Mesenchymal stem cell (in vitro differentiated cells and primary cell): Measurements from ENCODE around the gene NMB.
A peak's percentile ranks its signal among the peaks of the same experiment; 100 is the strongest.

ENCODE experiments used
- DNase-seq: peaks from one replicate; pipeline ENCODE4 v3.0.0-alpha.2; 2013
- H2AFZ ChIP-seq: one replicate; pipeline ENCODE4 v1.6.1; 2013; ENCODE audit warnings: low read depth, mild to moderate bottlenecking, control low read depth, inconsistent platforms, low read length, moderate library complexity
- H2AK5ac ChIP-seq: 2 replicates; pipeline ENCODE4 v1.6.1; 2013; ENCODE audit warnings: low read length, moderate library complexity, mild to moderate bottlenecking, inconsistent platforms; ENCODE audit not compliant: severe bottlenecking
- H2BK120ac ChIP-seq: one replicate; pipeline ENCODE4 v1.6.1; 2013; ENCODE audit warnings: low read depth, mild to moderate bottlenecking, inconsistent platforms, low read length, moderate library complexity
- H2BK12ac ChIP-seq, 2 experiments: one replicate each; pipeline ENCODE4 v1.6.1; 2013; ENCODE audit warnings: inconsistent platforms in 2 of 2, low read length in 2 of 2, mild to moderate bottlenecking in 2 of 2, moderate library complexity in 2 of 2, control low read depth in 1 of 2
- H2BK15ac ChIP-seq: one replicate; pipeline ENCODE4 v1.6.1; 2013; ENCODE audit warnings: mild to moderate bottlenecking, low read depth, inconsistent platforms; ENCODE audit not compliant: poor library complexity, severe bottlenecking
- H2BK5ac ChIP-seq: 2 replicates; pipeline ENCODE4 v1.6.1; 2013; ENCODE audit warnings: low read depth, mild to moderate bottlenecking, low read length, control low read depth, inconsistent platforms; ENCODE audit not compliant: poor library complexity, severe bottlenecking
- H3K14ac ChIP-seq, 2 experiments: one replicate each; pipeline ENCODE4 v1.6.1; 2013; ENCODE audit warnings: inconsistent platforms in 2 of 2, low read length in 2 of 2, control low read depth in 1 of 2, mild to moderate bottlenecking in 1 of 2, moderate library complexity in 1 of 2
- H3K18ac ChIP-seq, 2 experiments: one replicate each; pipeline ENCODE4 v1.6.1; 2013; ENCODE audit warnings: inconsistent platforms in 2 of 2, low read length in 2 of 2, control low read depth in 1 of 2, low read depth in 1 of 2, mild to moderate bottlenecking in 1 of 2
- H3K23ac ChIP-seq, 2 experiments: one replicate each; pipeline ENCODE4 v1.6.1; 2013; ENCODE audit warnings: inconsistent platforms in 2 of 2, low read length in 2 of 2, mild to moderate bottlenecking in 2 of 2, moderate library complexity in 2 of 2, control low read depth in 1 of 2
- H3K27ac ChIP-seq: 2 replicates; pipeline ENCODE4 v1.5.1; 2013; ENCODE audit warnings: mild to moderate bottlenecking, moderate library complexity, low read length, control low read depth, inconsistent platforms; ENCODE audit not compliant: poor library complexity, severe bottlenecking
- H3K27me3 ChIP-seq, 2 experiments: 2 replicates each; pipeline versions ENCODE4 v1.6.1 to v1.7.0; 2013; ENCODE audit warnings: low read length in 2 of 2, mild to moderate bottlenecking in 2 of 2, moderate library complexity in 2 of 2, control low read depth in 1 of 2, inconsistent platforms in 1 of 2; ENCODE audit not compliant: control insufficient read depth in 1 of 2, insufficient read depth in 1 of 2
- H3K36me3 ChIP-seq, 2 experiments: 2 replicates each; pipeline versions ENCODE4 v1.6.1 to v1.7.0; 2013; ENCODE audit warnings: low read length in 2 of 2, control low read depth in 1 of 2, inconsistent platforms in 1 of 2, low read depth in 1 of 2, mild to moderate bottlenecking in 1 of 2; ENCODE audit not compliant: insufficient read depth in 2 of 2, control insufficient read depth in 1 of 2
- H3K4ac ChIP-seq, 2 experiments: one replicate each; pipeline ENCODE4 v1.6.1; 2013; ENCODE audit warnings: inconsistent platforms in 2 of 2, low read length in 2 of 2, mild to moderate bottlenecking in 2 of 2, moderate library complexity in 2 of 2, control low read depth in 1 of 2, low read depth in 1 of 2
- H3K4me1 ChIP-seq: 2 replicates; pipeline ENCODE4 v1.6.1; 2013; ENCODE audit warnings: low read depth, low read length, control low read depth; ENCODE audit not compliant: control insufficient read depth, insufficient read depth
- H3K4me2 ChIP-seq: 2 replicates; pipeline ENCODE4 v1.6.1; 2013; ENCODE audit warnings: low read length, mild to moderate bottlenecking, inconsistent platforms; ENCODE audit not compliant: poor library complexity, severe bottlenecking
- H3K4me3 ChIP-seq, 2 experiments: 2 replicates each; pipeline versions ENCODE4 v1.5.1 to v1.7.0; 2013; ENCODE audit warnings: low read length in 2 of 2, mild to moderate bottlenecking in 2 of 2, control low read depth in 1 of 2, low read depth in 1 of 2; ENCODE audit not compliant: insufficient read depth in 1 of 2
- H3K79me1 ChIP-seq: replicated peaks from 2 replicates; pipeline ENCODE4 v1.6.1; 2013; ENCODE audit warnings: mild to moderate bottlenecking, control low read depth, low read length, inconsistent platforms; ENCODE audit not compliant: poor library complexity, severe bottlenecking
- H3K9ac ChIP-seq: 2 replicates; pipeline ENCODE4 v1.7.0; 2013; ENCODE audit warnings: mild to moderate bottlenecking, low read length, moderate library complexity
- H3K9me3 ChIP-seq: 2 replicates; pipeline ENCODE4 v1.7.0; 2013; ENCODE audit warnings: mild to moderate bottlenecking, low read length; ENCODE audit not compliant: control insufficient read depth
- H4K8ac ChIP-seq: one replicate; pipeline ENCODE4 v1.6.1; 2013; ENCODE audit warnings: inconsistent platforms, mild to moderate bottlenecking, low read length, moderate library complexity
- H4K91ac ChIP-seq: one replicate; pipeline ENCODE4 v1.6.1; 2013; ENCODE audit warnings: mild to moderate bottlenecking, low read length, inconsistent platforms
- WGBS: methylation state at CpG from one replicate; pipeline ENCODE4 v1.1.7; 2013; ENCODE audit warnings: mixed read lengths; 5-methylcytosine and 5-hydroxymethylcytosine counted together

Gene NMB

GRCh38 chr15:84656972-84657371 is 1.0 kb downstream of the NMB start:
- H2BK12ac ChIP-seq: no peak overlapping the region
- DNase-seq: no peak
- H3K27ac ChIP-seq: no peak overlapping the region
- H4K91ac ChIP-seq: no peak overlapping the region
- H2BK120ac ChIP-seq: no peak overlapping the region
- H3K27me3 ChIP-seq: no peaks in the 10 kb centered on the region
- no peak overlapping the region for H2AK5ac ChIP-seq
- H3K4me3 ChIP-seq: peak overlapping the region in 1 of 2 experiments; percentile 78
- H3K4me1 ChIP-seq: peaks cover 22% of the 10 kb centered on the region
- no peak overlapping the region for H3K4me2 ChIP-seq
- peaks cover 8 to 23% of the 10 kb centered on the region in 2 experiments for H3K36me3 ChIP-seq
- H2AFZ ChIP-seq: no peak overlapping the region
- H2BK5ac ChIP-seq: no peak overlapping the region
- no peaks in the 10 kb centered on the region for H3K9me3 ChIP-seq
- peaks cover 11% of the 10 kb centered on the region for H3K79me1 ChIP-seq
- 81% methylated on average over 7 of the region's 7 CpGs for WGBS
- no peak overlapping the region for H4K8ac ChIP-seq
- H3K18ac ChIP-seq: no peak overlapping the region
- H3K23ac ChIP-seq: no peak overlapping the region
- H3K14ac ChIP-seq: no peak overlapping the region
- H2BK15ac ChIP-seq: no peak overlapping the region
- no peak overlapping the region for H3K4ac ChIP-seq
- H3K9ac ChIP-seq: peak overlapping the region; percentile 85

GRCh38 chr15:84654689-84655453 is 3.1 kb downstream of the NMB start:
- Histone ChIP-seq H3K14ac (no peak overlapping the region), H2AK5ac (no peak overlapping the region), H4K91ac (no peak overlapping the region), H4K8ac (no peak overlapping the region), H2BK12ac (no peak overlapping the region), H3K23ac (no peak overlapping the region), H2BK15ac (no peak overlapping the region), H3K18ac (no peak overlapping the region), H3K79me1 (peaks cover 19% of the 10 kb centered on the region), H2BK120ac (no peak overlapping the region), H3K9me3 (no peaks in the 10 kb centered on the region), H3K4ac (no peak overlapping the region), H3K36me3 (peaks cover 22 to 24% of the 10 kb centered on the region in 2 experiments), H2BK5ac (no peak overlapping the region), H3K27me3 (no peaks in the 10 kb centered on the region), H3K4me1 (peaks cover 25% of the 10 kb centered on the region), H2AFZ (no peak overlapping the region), H3K9ac (peak overlapping the region; percentile 95), H3K4me2 (peak overlapping the region; percentile 87), H3K27ac (peak overlapping the region; percentile 94), H3K4me3 (peak overlapping the region; percentile 95 to 97)
- peak; percentile 87 for DNase-seq
- 10% methylated on average over 19 of the region's 19 CpGs for WGBS

- DNase-seq: peak; percentile 96
- Histone ChIP-seq H2BK5ac (no peak within 1 kb of the TSS), H3K4me3 (peak within 1 kb of the TSS; percentile 95 to 97), H3K4me2 (peak within 1 kb of the TSS; percentile 90), H2BK120ac (no peak within 1 kb of the TSS), H2BK15ac (peak within 1 kb of the TSS; percentile 91), H3K18ac (peak within 1 kb of the TSS; percentile 95 to 99), H2BK12ac (no peak within 1 kb of the TSS), H4K8ac (peak within 1 kb of the TSS; percentile 97), H2AK5ac (peak within 1 kb of the TSS; percentile 88), H3K23ac (peak within 1 kb of the TSS in 1 of 2 experiments; percentile 63), H3K79me1 (peaks cover 21% of the 10 kb centered on the region), H3K4ac (peak within 1 kb of the TSS; percentile 86 to 94), H3K14ac (peak within 1 kb of the TSS in 1 of 2 experiments; percentile 100), H3K36me3 (peaks cover 26 to 28% of the 10 kb centered on the region in 2 experiments), H3K9ac (peak within 1 kb of the TSS; percentile 95), H4K91ac (peak within 1 kb of the TSS; percentile 86), H3K9me3 (no peaks in the 10 kb centered on the region), H2AFZ (peak within 1 kb of the TSS; percentile 94), H3K27ac (peak within 1 kb of the TSS; percentile 94), H3K27me3 (no peaks in the 10 kb centered on the region), H3K4me1 (peaks cover 25% of the 10 kb centered on the region)
- WGBS: under 1% methylated on average over 44 of the region's 49 CpGs
These were observed 3.9 kb downstream of the NMB start, which contains the start of gene WDR73 for GRCh38 chr15:84653910-84654688. Gene WDR73 (minus strand): TSS chr15:84654283. CDS start chr15:84654274, 9 bp downstream.

- Histone ChIP-seq H3K27ac (peak overlapping the region; percentile 84), H3K18ac (peak overlapping the region; percentile 95 to 99), H3K4ac (peak overlapping the region; percentile 6 to 86), H3K4me3 (peak overlapping the region; percentile 95 to 97), H4K8ac (peak overlapping the region; percentile 97), H2BK120ac (no peak overlapping the region), H2AFZ (peak overlapping the region; percentile 94), H3K4me1 (peaks cover 22% of the 10 kb centered on the region), H2BK15ac (no peak overlapping the region), H3K27me3 (no peaks in the 10 kb centered on the region), H3K14ac (no peak overlapping the region), H4K91ac (peak overlapping the region; percentile 86), H2BK12ac (no peak overlapping the region), H3K79me1 (peaks cover 24% of the 10 kb centered on the region), H3K9me3 (no peaks in the 10 kb centered on the region), H2AK5ac (peak overlapping the region; percentile 88), H3K4me2 (peak overlapping the region; percentile 90), H2BK5ac (no peak overlapping the region), H3K36me3 (peaks cover 29 to 34% of the 10 kb centered on the region in 2 experiments), H3K9ac (peak overlapping the region; percentile 95), H3K23ac (no peak overlapping the region)
- DNase-seq: no peak
- WGBS: 47% methylated on average over 7 of the region's 7 CpGs
These were observed 4.5 kb downstream of the NMB start for GRCh38 chr15:84653584-84653909.
